HG02588 (cell line): ENCODE measurements around the gene MAN2A2.

ENCODE experiments used
- ATAC-seq: cut with Tn5 transposase; IDR thresholded peaks from one replicate; pipeline ENCODE4 v1.9.1; 2021; ENCODE audit warnings: mild to moderate bottlenecking, moderate library complexity; ENCODE audit not compliant: unreplicated experiment

Gene MAN2A2

GRCh38 chr15:90938261-90938660, 35.2 kb downstream of the MAN2A2 start:
- ATAC-seq = no peak

DNA sequence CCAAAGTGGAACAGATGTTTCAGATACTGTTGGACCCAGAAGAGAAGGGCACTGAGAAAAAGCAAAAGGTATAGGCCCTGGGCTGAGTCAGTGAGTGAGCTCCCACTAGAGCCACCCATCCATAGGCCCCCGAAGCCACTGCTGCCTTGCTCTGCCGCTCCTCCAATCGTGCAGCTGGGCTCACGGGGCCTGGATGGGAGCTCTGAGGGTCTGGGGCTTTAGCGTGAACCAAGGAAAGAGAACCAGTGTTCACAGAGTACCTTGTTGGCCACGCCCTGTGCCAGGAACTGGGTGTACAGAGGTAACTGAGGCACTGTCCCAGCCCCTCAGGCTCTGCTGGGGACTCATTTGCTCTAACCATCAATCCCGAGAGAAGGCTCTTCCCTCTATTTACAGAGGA, 36.7 kb downstream of the MAN2A2 start:
- ATAC-seq = no peak

DNA sequence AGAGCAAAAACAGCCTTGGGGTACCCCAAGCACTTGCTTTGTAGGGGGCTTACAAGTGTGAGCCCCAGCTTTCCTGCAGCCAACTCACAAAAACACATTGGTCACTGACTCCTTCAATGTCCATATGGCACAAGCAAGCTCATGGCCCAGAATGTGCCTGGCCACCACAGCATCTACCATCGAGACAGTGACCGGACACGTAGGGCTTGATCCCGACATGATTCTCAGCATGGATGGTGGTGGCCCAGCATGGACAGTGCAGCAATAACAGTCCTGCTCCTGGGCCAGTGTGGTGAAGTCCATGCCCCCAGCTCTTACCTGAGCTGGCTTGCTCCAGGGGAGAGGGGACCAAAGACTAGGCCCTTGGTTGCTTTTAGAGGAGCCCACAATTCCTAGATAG, 37.9 kb downstream of the MAN2A2 start:
- no peak for ATAC-seq

GRCh38 chr15:90942354-90943120, 39.4 kb downstream of the MAN2A2 start:
- no peak for ATAC-seq

- ATAC-seq = no peak
Measured at GRCh38 chr15:90945091-90945490, 42.0 kb downstream of the MAN2A2 start.

- ATAC-seq = no peak
Measured at GRCh38 chr15:90946538-90946937, 43.4 kb downstream of the MAN2A2 start.

- no peak for ATAC-seq
Measured at GRCh38 chr15:90946941-90947576, 44.0 kb downstream of the MAN2A2 start.

DNA sequence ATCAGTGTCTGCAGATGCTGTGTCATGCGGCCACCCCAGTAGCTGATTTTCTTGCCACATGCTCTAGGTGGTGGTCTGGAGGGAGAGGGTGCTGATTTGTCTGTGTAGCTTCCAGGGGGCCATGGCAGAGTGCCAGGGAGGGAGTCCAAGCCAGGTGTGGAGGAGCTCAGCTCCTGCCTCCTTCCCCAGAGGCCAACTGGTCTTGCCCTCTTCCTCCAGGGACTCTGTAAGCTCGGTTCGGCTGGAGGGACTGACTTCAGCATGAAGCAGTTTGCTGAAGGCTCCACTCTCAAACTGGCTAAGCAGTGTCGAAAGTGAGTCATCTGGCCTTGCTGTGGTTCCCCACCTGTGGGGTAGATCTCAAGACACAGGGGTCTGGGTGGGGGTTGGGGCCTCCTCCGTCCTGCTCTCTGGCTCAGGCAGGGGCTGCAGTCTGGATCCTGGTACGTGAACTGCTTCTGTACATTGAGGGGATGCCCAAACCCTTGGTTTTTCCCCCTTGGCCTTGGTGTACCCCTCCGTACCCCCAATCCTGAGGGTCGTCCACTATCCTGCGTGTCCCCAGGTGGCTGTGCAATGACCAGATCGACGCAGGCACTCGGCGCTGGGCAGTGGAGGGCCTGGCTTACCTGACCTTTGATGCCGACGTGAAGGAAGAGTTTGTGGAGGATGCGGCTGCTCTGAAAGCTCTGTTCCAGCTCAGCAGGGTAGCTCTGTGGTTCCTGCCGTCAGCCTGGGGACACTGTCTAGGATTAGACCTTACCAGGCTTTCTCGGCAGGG, 44.7 kb downstream of the MAN2A2 start:
- no peak for ATAC-seq

DNA sequence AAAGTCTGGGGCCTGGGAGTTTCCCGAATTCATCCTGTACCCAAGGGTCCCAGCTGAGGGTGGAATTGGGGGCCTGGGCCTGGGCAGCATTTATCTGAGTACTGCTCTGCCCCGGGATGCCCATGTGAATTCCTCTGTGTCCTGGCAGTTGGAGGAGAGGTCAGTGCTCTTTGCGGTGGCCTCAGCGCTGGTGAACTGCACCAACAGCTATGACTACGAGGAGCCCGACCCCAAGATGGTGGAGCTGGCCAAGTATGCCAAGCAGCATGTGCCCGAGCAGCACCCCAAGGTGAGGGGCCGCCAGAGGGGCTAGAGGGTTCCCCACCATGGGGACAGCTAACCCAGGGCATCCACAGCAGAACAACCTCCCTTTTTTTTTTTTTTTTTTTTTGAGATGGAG, 45.4 kb downstream of the MAN2A2 start:
- no peak for ATAC-seq

GRCh38 chr15:90949979-90950675, 47.0 kb downstream of the MAN2A2 start:
- ATAC-seq = no peak

- ATAC-seq = no peak
Measured at GRCh38 chr15:90950676-90951075, 47.6 kb downstream of the MAN2A2 start.

DNA sequence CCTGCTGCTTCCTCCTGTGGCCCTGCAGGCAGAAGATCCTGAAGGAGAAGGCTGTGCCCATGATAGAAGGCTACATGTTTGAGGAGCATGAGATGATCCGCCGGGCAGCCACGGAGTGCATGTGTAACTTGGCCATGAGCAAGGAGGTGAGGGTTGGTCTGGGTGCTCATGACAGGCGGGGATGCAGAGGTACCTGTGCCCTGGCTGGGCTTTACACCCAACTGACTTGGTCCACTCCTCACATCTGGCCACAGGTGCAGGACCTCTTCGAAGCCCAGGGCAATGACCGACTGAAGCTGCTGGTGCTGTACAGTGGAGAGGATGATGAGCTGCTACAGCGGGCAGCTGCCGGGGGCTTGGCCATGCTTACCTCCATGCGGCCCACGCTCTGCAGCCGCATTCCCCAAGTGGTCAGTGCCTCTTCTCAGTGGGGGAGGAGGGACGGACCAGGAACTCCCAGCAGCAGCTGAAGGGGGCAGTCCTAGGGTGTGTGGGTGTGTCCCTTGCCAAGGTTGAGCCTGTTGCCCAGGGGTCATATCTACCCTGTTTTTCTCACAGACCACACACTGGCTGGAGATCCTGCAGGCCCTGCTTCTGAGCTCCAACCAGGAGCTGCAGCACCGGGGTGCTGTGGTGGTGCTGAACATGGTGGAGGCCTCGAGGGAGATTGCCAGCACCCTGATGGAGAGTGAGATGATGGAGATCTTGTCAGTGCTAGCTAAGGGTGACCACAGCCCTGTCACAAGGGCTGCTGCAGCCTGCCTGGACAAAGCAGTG, 50.0 kb downstream of the MAN2A2 start:
- no peak for ATAC-seq

DNA sequence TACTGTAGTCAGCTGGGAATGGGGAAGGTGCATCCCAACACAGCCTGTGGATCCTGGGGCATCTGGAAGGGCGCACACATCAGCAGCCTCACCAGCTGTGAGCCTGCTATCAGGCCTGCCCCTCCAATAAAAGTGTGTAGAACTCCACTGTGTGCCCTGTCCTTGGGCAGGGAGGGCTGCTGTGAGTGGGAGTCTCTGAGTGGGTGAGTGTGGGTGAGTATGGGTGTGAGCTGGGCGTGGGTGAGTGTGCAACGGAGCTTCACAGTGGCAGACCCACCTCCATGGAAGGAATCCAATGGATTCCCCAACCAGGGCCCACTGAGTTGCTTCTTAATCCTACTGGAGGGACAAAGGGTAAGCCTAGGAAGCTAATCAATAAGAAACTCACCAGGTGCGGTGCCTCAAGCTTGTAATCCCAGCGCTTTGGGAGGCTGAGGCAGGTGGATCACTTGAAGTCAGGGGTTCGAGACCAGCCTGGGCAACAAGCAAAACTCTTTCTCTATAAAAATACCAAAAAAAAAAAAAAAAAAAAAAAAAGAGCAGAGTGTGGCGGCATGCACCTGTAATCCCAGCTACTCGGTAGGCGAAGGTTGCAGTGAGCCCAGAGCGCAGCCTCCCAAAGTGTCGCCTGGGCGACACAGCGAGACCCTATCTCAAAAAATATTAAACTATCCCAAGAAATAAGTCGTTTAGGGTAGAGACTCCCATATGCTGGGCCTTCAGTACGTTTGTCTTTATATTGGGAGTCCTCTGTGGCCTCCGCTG, 51.0 kb downstream of the MAN2A2 start:
- no peak for ATAC-seq

DNA sequence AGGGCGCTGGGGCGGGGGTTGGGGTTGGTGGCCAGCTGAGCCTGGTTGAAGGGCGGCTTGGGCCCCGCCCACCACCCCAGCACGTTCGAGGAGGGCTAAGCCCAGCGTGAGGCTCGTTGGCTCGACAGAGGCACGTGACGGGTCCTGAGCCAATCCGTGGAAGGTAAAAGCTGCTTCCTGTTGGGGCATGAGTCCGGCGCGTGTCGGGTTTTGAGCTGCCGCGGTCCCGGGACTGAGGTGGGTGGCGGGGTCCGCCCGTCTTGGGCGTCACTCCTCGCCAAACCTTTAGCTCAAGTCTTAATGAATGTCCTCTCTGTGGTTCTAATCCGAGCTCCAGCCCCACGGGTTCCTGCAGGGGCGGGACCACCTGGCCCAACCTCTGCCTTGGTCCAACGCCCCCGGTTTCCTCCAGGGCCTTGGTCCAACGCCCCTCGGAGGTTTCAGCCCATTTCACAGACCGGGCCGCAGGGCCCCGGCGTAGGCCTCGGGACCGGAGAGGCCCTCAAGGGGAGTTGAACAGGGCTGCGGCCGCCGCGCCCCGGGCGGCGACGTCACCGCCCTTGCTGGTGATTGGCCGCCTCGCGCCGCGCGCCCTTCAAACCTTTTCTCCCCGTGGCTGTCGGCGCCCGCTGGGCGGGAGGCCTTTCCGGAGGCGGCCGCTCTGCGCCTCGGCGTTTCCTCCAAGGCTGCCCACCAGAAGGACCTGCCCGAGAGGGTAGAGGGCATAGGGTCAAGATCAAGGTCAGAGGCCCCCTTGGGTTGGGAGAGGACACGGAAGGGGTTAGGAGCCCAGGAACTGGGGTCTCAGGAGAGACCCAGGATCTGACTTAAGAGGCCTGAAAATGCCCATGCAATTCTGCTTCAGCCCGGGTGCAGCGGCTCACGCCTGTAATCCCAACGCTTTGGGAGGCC, 51.9 kb downstream of the MAN2A2 start, which contains the start of gene RCCD1:
Gene RCCD1 (plus strand): TSS at position 173 of the 912 bp plus-strand sequence. CDS start 1,851 bp downstream, outside the sequence.
- peak; percentile 88 for ATAC-seq

DNA sequence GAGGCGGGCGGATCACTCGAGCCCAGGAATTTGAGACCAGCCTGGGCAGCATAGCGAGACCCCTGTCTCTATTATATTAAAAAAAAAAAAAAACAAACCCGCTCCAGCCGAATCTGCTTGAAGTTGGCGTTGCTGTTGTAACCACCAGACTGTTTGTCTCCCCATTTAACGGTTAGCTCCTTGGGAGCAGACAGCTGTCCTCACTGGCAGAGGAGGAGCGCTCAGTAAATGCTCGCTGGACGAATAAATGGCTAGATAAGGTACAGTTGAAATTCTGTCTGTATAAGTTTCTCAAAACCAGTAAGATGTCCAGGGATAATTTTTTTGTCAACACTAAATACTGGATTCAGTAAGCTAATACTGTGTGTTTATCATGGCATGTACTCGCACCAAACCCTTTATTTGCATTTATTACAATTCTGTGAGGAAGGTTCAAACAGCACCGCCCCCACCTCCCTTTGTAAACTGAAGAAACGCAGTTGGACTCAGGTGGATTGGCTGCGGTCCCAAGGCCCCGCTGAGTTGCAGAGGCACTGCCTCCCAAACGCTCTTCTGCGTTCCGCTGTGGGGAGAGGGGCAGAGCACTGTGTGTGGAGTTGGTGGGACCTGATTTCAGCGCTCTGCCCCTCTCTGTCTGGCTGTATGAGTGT, 52.6 kb downstream of the MAN2A2 start:
- ATAC-seq = no peak

GRCh38 chr15:90956274-90957030, 53.4 kb downstream of the MAN2A2 start:
- ATAC-seq = no peak

DNA sequence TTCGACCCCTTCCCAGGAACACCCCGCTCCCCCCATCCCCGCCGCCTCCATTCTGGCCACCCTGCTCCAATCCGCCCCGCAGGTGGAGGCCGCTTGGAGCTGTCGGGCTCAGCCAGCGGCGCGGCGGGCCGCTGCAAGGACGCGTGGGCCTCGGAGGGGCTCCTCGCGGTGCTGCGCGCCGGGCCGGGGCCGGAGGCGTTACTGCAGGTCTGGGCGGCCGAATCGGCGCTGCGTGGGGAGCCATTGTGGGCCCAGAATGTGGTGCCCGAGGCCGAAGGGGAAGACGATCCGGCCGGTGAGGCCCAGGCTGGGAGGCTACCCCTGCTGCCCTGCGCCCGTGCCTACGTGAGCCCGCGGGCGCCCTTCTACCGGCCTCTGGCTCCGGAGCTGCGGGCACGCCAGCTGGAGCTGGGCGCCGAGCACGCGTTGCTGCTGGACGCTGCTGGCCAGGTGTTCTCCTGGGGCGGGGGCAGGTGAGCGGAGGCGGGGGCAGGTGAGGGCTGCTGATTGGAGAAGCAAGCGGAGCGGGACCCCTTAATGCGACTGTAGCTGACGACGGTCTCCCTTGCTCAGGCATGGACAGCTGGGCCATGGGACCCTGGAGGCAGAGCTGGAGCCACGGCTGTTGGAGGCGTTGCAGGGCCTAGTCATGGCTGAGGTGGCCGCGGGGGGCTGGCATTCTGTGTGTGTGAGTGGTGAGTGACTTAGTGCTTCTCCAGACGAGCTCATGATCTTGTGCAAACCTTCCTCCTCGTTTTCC, 54.1 kb downstream of the MAN2A2 start:
- no peak for ATAC-seq
